Mesenchymal stem cell (in vitro differentiated cells and primary cell): ENCODE measurements around the gene XIRP2.

Experiments used
- DNase-seq: peaks from one replicate; pipeline ENCODE4 v3.0.0-alpha.2; 2013
- H2AFZ ChIP-seq: one replicate; pipeline ENCODE4 v1.6.1; 2013; ENCODE audit warnings: low read depth, mild to moderate bottlenecking, control low read depth, inconsistent platforms, low read length, moderate library complexity
- H2AK5ac ChIP-seq: 2 replicates; pipeline ENCODE4 v1.6.1; 2013; ENCODE audit warnings: low read length, moderate library complexity, mild to moderate bottlenecking, inconsistent platforms; ENCODE audit not compliant: severe bottlenecking
- H2BK120ac ChIP-seq: one replicate; pipeline ENCODE4 v1.6.1; 2013; ENCODE audit warnings: low read depth, mild to moderate bottlenecking, inconsistent platforms, low read length, moderate library complexity
- H2BK12ac ChIP-seq, 2 experiments: one replicate each; pipeline ENCODE4 v1.6.1; 2013; ENCODE audit warnings: inconsistent platforms in 2 of 2, low read length in 2 of 2, mild to moderate bottlenecking in 2 of 2, moderate library complexity in 2 of 2, control low read depth in 1 of 2
- H2BK15ac ChIP-seq: one replicate; pipeline ENCODE4 v1.6.1; 2013; ENCODE audit warnings: mild to moderate bottlenecking, low read depth, inconsistent platforms; ENCODE audit not compliant: poor library complexity, severe bottlenecking
- H2BK5ac ChIP-seq: 2 replicates; pipeline ENCODE4 v1.6.1; 2013; ENCODE audit warnings: low read depth, mild to moderate bottlenecking, low read length, control low read depth, inconsistent platforms; ENCODE audit not compliant: poor library complexity, severe bottlenecking
- H3K14ac ChIP-seq, 2 experiments: one replicate each; pipeline ENCODE4 v1.6.1; 2013; ENCODE audit warnings: inconsistent platforms in 2 of 2, low read length in 2 of 2, control low read depth in 1 of 2, mild to moderate bottlenecking in 1 of 2, moderate library complexity in 1 of 2
- H3K18ac ChIP-seq, 2 experiments: one replicate each; pipeline ENCODE4 v1.6.1; 2013; ENCODE audit warnings: inconsistent platforms in 2 of 2, low read length in 2 of 2, control low read depth in 1 of 2, low read depth in 1 of 2, mild to moderate bottlenecking in 1 of 2
- H3K23ac ChIP-seq, 2 experiments: one replicate each; pipeline ENCODE4 v1.6.1; 2013; ENCODE audit warnings: inconsistent platforms in 2 of 2, low read length in 2 of 2, mild to moderate bottlenecking in 2 of 2, moderate library complexity in 2 of 2, control low read depth in 1 of 2
- H3K27ac ChIP-seq: 2 replicates; pipeline ENCODE4 v1.5.1; 2013; ENCODE audit warnings: mild to moderate bottlenecking, moderate library complexity, low read length, control low read depth, inconsistent platforms; ENCODE audit not compliant: poor library complexity, severe bottlenecking
- H3K27me3 ChIP-seq, 2 experiments: 2 replicates each; pipeline versions ENCODE4 v1.6.1 to v1.7.0; 2013; ENCODE audit warnings: low read length in 2 of 2, mild to moderate bottlenecking in 2 of 2, moderate library complexity in 2 of 2, control low read depth in 1 of 2, inconsistent platforms in 1 of 2; ENCODE audit not compliant: control insufficient read depth in 1 of 2, insufficient read depth in 1 of 2
- H3K36me3 ChIP-seq, 2 experiments: 2 replicates each; pipeline versions ENCODE4 v1.6.1 to v1.7.0; 2013; ENCODE audit warnings: low read length in 2 of 2, control low read depth in 1 of 2, inconsistent platforms in 1 of 2, low read depth in 1 of 2, mild to moderate bottlenecking in 1 of 2; ENCODE audit not compliant: insufficient read depth in 2 of 2, control insufficient read depth in 1 of 2
- H3K4ac ChIP-seq, 2 experiments: one replicate each; pipeline ENCODE4 v1.6.1; 2013; ENCODE audit warnings: inconsistent platforms in 2 of 2, low read length in 2 of 2, mild to moderate bottlenecking in 2 of 2, moderate library complexity in 2 of 2, control low read depth in 1 of 2, low read depth in 1 of 2
- H3K4me1 ChIP-seq: 2 replicates; pipeline ENCODE4 v1.6.1; 2013; ENCODE audit warnings: low read depth, low read length, control low read depth; ENCODE audit not compliant: control insufficient read depth, insufficient read depth
- H3K4me2 ChIP-seq: 2 replicates; pipeline ENCODE4 v1.6.1; 2013; ENCODE audit warnings: low read length, mild to moderate bottlenecking, inconsistent platforms; ENCODE audit not compliant: poor library complexity, severe bottlenecking
- H3K4me3 ChIP-seq, 2 experiments: 2 replicates each; pipeline versions ENCODE4 v1.5.1 to v1.7.0; 2013; ENCODE audit warnings: low read length in 2 of 2, mild to moderate bottlenecking in 2 of 2, control low read depth in 1 of 2, low read depth in 1 of 2; ENCODE audit not compliant: insufficient read depth in 1 of 2
- H3K79me1 ChIP-seq: replicated peaks from 2 replicates; pipeline ENCODE4 v1.6.1; 2013; ENCODE audit warnings: mild to moderate bottlenecking, control low read depth, low read length, inconsistent platforms; ENCODE audit not compliant: poor library complexity, severe bottlenecking
- H3K9ac ChIP-seq: 2 replicates; pipeline ENCODE4 v1.7.0; 2013; ENCODE audit warnings: mild to moderate bottlenecking, low read length, moderate library complexity
- H3K9me3 ChIP-seq: 2 replicates; pipeline ENCODE4 v1.7.0; 2013; ENCODE audit warnings: mild to moderate bottlenecking, low read length; ENCODE audit not compliant: control insufficient read depth
- H4K8ac ChIP-seq: one replicate; pipeline ENCODE4 v1.6.1; 2013; ENCODE audit warnings: inconsistent platforms, mild to moderate bottlenecking, low read length, moderate library complexity
- H4K91ac ChIP-seq: one replicate; pipeline ENCODE4 v1.6.1; 2013; ENCODE audit warnings: mild to moderate bottlenecking, low read length, inconsistent platforms
- WGBS: methylation state at CpG from one replicate; pipeline ENCODE4 v1.1.7; 2013; ENCODE audit warnings: mixed read lengths; 5-methylcytosine and 5-hydroxymethylcytosine counted together

XIRP2 gene

GRCh38 chr2:166844111-166844510 lies 44.2 kb upstream of the XIRP2 start:
- DNase-seq, result no peak
- Histone ChIP-seq H3K79me1 (no peaks in the 10 kb centered on the region), H3K36me3 (no peaks in the 10 kb centered on the region), H3K18ac (no peak overlapping the region), H3K27me3 (no peaks in the 10 kb centered on the region), H2AFZ (no peak overlapping the region), H2BK5ac (no peak overlapping the region), H4K8ac (no peak overlapping the region), H4K91ac (no peak overlapping the region), H3K4ac (no peak overlapping the region), H3K27ac (no peak overlapping the region), H3K14ac (no peak overlapping the region), H3K9me3 (peaks cover 10% of the 10 kb centered on the region), H3K4me1 (no peaks in the 10 kb centered on the region), H3K23ac (no peak overlapping the region), H3K4me2 (no peak overlapping the region), H3K4me3 (no peak overlapping the region), H3K9ac (no peak overlapping the region), H2BK120ac (no peak overlapping the region), H2AK5ac (no peak overlapping the region), H2BK15ac (no peak overlapping the region), H2BK12ac (no peak overlapping the region)
- no CpG with 5 or more reads among the region's 1 CpG for WGBS

DNA sequence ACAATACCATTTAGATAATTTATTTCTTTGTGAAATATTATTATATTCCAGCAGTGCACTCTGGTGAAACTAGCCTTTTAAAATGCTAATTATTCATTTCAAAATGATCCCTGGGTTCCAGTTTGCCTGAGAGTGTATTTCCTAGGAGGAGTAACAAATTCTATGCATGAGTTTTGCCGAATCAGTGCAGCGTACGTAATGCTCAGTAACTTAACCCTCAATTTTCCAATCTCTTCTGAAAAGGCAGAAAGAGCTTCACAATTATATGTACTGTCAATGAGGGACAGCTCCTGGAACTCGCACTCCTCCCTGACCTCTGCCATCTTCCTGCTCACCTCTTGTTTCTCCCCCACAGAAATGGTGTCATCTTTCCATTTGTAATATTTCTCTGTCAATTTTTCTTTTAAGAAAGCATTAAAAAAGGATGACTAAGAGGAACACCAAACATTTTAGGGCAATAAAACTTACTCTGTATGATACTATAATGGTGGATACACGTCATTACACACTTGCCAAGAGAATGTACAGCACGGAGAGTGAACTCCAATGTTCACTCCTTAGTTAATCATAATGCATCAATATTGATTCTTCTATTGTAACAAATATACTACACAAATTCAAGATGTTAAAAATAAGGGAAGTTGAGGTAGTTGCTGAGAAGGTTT lies 25.7 kb upstream of the XIRP2 start:
- Histone ChIP-seq H2BK12ac (no peak overlapping the region), H3K36me3 (no peaks in the 10 kb centered on the region), H2BK120ac (no peak overlapping the region), H4K91ac (no peak overlapping the region), H3K27me3 (no peaks in the 10 kb centered on the region), H3K4ac (no peak overlapping the region), H2BK5ac (no peak overlapping the region), H3K4me3 (no peak overlapping the region), H2AK5ac (no peak overlapping the region), H3K4me2 (no peak overlapping the region), H3K79me1 (no peaks in the 10 kb centered on the region), H3K9ac (no peak overlapping the region), H3K27ac (no peak overlapping the region), H3K14ac (no peak overlapping the region), H4K8ac (no peak overlapping the region), H3K4me1 (no peaks in the 10 kb centered on the region), H2BK15ac (no peak overlapping the region), H2AFZ (no peak overlapping the region), H3K23ac (no peak overlapping the region), H3K9me3 (no peaks in the 10 kb centered on the region), H3K18ac (no peak overlapping the region)
- DNase-seq, result no peak
- WGBS, result 63% methylated on average over 4 of the region's 6 CpGs

DNA sequence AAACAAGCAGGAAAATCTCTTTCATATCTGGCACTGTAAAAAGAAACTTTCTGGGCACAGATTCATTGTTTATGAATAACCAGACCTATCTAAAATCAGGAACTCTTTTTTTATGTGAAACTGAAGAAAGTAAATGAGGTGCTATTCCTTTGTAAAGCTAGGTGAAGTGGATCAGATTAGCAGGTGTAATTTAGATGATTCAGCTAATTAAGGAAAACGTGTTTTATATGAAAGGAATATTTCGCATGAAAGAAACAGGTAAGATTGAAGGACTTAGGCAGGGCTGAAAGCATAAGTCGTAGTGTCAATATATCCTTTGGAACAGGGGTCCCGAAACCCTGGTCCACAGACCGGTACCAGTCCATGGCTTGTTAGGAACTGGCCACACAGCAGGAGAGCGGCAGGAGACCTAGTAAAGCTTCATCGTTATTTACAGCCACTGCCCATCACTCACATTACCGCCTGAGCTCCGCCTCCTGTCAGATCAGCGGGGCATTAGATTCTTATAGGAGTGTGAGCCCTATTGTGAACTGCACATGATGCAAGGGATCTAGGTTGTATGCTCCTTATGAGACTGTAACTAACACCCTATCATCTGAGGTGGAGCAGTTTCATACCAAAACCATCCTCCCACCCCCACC lies 20.3 kb upstream of the XIRP2 start:
- H2BK5ac ChIP-seq, result no peak overlapping the region
- no peak overlapping the region for H3K9ac ChIP-seq
- DNase-seq, result no peak
- no peak overlapping the region for H2AFZ ChIP-seq
- H2BK15ac ChIP-seq, result no peak overlapping the region
- no peaks in the 10 kb centered on the region for H3K27me3 ChIP-seq
- H2BK12ac ChIP-seq, result no peak overlapping the region
- H4K91ac ChIP-seq, result no peak overlapping the region
- H3K79me1 ChIP-seq, result no peaks in the 10 kb centered on the region
- 83% methylated on average over 6 of the region's 10 CpGs for WGBS
- no peak overlapping the region for H3K4me2 ChIP-seq
- H2BK120ac ChIP-seq, result no peak overlapping the region
- H3K23ac ChIP-seq, result no peak overlapping the region
- no peak overlapping the region for H3K4me3 ChIP-seq
- H3K4ac ChIP-seq, result no peak overlapping the region
- H3K9me3 ChIP-seq, result no peaks in the 10 kb centered on the region
- no peaks in the 10 kb centered on the region for H3K36me3 ChIP-seq
- no peak overlapping the region for H4K8ac ChIP-seq
- H2AK5ac ChIP-seq, result no peak overlapping the region
- no peak overlapping the region for H3K14ac ChIP-seq
- no peak overlapping the region for H3K27ac ChIP-seq
- no peak overlapping the region for H3K18ac ChIP-seq
- H3K4me1 ChIP-seq, result no peaks in the 10 kb centered on the region

- H3K4ac ChIP-seq, result no peak overlapping the region
- H3K4me2 ChIP-seq, result no peak overlapping the region
- H3K4me1 ChIP-seq, result no peaks in the 10 kb centered on the region
- H4K91ac ChIP-seq, result no peak overlapping the region
- H2AK5ac ChIP-seq, result no peak overlapping the region
- no peak overlapping the region for H2BK120ac ChIP-seq
- H4K8ac ChIP-seq, result no peak overlapping the region
- no peak overlapping the region for H3K18ac ChIP-seq
- no peaks in the 10 kb centered on the region for H3K27me3 ChIP-seq
- H3K79me1 ChIP-seq, result no peaks in the 10 kb centered on the region
- WGBS, result 100% methylated on average over 1 of the region's 1 CpG
- no peaks in the 10 kb centered on the region for H3K9me3 ChIP-seq
- no peak overlapping the region for H3K23ac ChIP-seq
- no peaks in the 10 kb centered on the region for H3K36me3 ChIP-seq
- no peak for DNase-seq
- no peak overlapping the region for H3K14ac ChIP-seq
- no peak overlapping the region for H3K27ac ChIP-seq
- no peak overlapping the region for H2BK5ac ChIP-seq
- no peak overlapping the region for H2BK12ac ChIP-seq
- H3K9ac ChIP-seq, result no peak overlapping the region
- no peak overlapping the region for H3K4me3 ChIP-seq
- H2AFZ ChIP-seq, result no peak overlapping the region
- H2BK15ac ChIP-seq, result no peak overlapping the region
Measured at GRCh38 chr2:166870346-166870745, 17.9 kb upstream of the XIRP2 start.
